ENCODE data around the gene KRT6B.

Gene KRT6B

DNA sequence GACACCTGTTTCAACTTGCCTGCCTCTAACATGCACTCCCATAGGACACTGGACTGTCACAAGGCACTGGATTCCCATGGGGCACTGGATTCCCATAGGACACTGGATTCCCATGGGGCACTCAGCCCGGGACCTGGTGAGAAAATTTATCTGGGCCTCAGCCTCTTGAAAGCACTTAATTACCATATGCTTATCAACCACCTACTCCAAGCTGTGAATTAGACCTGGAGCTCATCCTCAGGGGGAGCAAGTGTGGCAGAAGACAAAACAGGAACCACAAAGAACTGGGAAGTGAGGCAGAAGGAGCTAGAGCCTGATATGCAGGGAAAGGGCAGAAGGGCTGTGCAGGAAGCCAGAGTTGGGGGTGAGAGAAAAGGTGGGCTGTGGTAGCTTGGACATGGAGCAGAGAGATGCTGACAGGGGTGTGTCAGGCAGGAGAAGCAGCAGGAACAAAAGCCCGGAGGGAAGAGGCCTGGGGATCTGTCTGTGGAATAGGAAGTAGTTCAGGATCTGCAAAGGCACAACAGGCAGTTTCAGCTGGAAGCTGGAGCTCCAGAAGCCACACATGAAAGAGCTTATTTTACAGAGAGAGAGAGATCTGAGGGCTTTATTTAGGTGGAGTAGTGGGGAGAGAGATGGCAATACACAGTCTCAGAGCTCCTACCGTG, 48.9 kb downstream of the KRT6B start:
- H3K4me3 Mint-ChIP-seq, result no peak overlapping the region
- H3K27me3 Mint-ChIP-seq (ENCODE audit: low read depth, poor library complexity), result peaks cover 6% of the 10 kb centered on the region
- TF ChIP-seq, protein P1, sequence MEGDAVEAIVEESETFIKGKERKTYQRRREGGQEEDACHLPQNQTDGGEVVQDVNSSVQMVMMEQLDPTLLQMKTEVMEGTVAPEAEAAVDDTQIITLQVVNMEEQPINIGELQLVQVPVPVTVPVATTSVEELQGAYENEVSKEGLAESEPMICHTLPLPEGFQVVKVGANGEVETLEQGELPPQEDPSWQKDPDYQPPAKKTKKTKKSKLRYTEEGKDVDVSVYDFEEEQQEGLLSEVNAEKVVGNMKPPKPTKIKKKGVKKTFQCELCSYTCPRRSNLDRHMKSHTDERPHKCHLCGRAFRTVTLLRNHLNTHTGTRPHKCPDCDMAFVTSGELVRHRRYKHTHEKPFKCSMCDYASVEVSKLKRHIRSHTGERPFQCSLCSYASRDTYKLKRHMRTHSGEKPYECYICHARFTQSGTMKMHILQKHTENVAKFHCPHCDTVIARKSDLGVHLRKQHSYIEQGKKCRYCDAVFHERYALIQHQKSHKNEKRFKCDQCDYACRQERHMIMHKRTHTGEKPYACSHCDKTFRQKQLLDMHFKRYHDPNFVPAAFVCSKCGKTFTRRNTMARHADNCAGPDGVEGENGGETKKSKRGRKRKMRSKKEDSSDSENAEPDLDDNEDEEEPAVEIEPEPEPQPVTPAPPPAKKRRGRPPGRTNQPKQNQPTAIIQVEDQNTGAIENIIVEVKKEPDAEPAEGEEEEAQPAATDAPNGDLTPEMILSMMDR (IDR thresholded peaks at IDR 0.05), result no peak
- no peak for DNase-seq
- no peak overlapping the region for H3K27ac Mint-ChIP-seq
- no peaks in the 10 kb centered on the region for H3K4me1 Mint-ChIP-seq
- H3K36me3 Mint-ChIP-seq (ENCODE audit: low read depth), result no peaks in the 10 kb centered on the region
- peaks cover 3% of the 10 kb centered on the region for H3K9me3 Mint-ChIP-seq

DNA sequence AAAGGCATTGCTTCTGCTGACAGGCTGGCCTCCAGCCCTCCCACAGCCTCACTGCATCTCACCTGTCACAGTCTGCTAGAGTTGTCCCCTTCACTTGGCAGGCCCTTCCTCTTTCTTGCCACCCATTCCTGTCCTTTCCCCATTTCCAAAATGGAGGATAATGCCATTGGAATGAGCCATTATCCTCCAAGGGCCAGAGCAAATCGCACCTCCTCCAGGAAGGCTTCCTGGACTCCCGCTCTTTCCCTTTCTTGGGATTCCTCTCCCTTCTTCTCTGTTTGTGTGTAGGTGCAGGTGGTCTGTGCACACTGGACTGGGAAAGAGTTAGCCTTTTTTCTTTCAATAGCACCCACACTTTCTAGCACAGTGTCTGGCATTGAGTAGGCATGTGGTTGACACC, 49.6 kb downstream of the KRT6B start:
- TF ChIP-seq, protein P1 (IDR thresholded peaks at IDR 0.05), result no peak
- Mint-ChIP-seq H3K4me1 (no peaks in the 10 kb centered on the region), H3K9me3 (no peaks in the 10 kb centered on the region), H3K36me3 (ENCODE audit: low read depth) (no peaks in the 10 kb centered on the region), H3K27ac (no peak overlapping the region), H3K27me3 (ENCODE audit: low read depth, poor library complexity) (peaks cover 6% of the 10 kb centered on the region), H3K4me3 (no peak overlapping the region)
- DNase-seq, result no peak

DNA sequence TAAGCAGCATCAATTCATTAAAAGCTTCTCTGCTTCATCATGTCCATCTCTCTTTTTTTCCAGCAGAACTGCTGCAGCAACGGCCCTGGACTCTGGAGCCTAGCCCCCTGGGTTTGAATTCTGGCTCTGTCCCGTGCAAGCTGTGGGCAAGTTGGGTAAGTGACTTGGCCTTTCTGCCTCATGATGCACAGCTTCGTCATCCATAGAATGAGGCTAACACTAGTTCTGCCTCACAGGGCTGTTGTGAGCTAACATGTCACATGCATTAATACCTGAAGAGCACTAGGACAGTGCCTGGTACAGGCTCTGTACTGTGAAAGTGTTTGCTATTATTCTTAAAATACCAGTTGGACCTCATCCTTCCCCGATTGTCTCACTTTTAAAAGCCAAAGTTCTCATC, 50.0 kb downstream of the KRT6B start:
- Mint-ChIP-seq H3K4me3 (no peak overlapping the region), H3K27ac (no peak overlapping the region), H3K36me3 (ENCODE audit: low read depth) (no peaks in the 10 kb centered on the region), H3K9me3 (no peaks in the 10 kb centered on the region), H3K4me1 (no peaks in the 10 kb centered on the region), H3K27me3 (ENCODE audit: low read depth, poor library complexity) (peaks cover 6% of the 10 kb centered on the region)
- TF ChIP-seq, protein P1 (IDR thresholded peaks at IDR 0.05), result no peak
- no peak for DNase-seq

DNA sequence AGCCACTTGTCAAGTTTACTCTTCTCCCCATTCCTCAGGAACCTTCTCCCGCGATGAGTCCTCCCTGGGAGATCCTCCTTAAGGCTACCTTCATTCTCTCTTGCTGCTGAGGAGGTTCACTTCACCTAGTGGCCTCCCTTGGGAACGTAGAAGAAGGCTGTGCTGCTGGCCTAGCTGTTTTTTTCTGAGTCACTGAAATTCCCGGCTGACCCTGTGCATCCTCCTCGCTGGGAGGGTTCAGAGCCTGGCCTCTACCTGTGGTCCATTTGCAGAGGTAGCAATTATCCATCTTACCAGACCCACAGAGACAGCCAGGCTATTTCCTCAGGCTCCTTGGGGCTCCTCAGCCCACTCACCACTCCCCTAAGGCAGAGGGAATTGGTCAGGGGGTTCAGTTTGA, 50.4 kb downstream of the KRT6B start:
- Mint-ChIP-seq H3K36me3 (ENCODE audit: low read depth) (no peaks in the 10 kb centered on the region), H3K9me3 (no peaks in the 10 kb centered on the region), H3K4me3 (no peak overlapping the region), H3K27me3 (ENCODE audit: low read depth, poor library complexity) (peaks cover 6% of the 10 kb centered on the region), H3K27ac (no peak overlapping the region), H3K4me1 (no peaks in the 10 kb centered on the region)
- no peak for DNase-seq
- TF ChIP-seq, protein P1 (IDR thresholded peaks at IDR 0.05), result no peak

DNA sequence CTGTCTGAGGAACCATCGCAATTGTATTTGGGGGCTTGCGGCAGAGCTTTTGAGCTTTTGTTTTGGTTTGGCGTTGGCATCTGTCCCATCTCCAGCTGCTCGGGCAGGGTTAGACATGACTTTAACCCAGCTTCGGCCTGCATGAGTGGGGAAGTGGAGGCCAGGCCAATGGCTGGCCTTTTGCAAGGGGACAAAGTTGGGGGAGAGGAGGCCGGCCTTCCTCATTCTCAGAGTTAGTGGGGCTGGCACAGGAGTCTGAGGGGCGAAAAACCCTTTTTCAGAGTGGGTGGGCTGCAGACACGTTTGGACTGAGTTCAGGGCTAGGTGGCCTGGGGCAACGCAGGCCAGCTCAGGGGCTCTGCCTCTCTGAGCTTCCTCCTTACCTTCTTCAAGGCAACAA, 51.0 kb downstream of the KRT6B start:
- DNase-seq, result no peak
- H3K27ac Mint-ChIP-seq, result peak overlapping the region; percentile 44
- TF ChIP-seq, protein P1 (IDR thresholded peaks at IDR 0.05), result no peak
- no peaks in the 10 kb centered on the region for H3K9me3 Mint-ChIP-seq
- no peaks in the 10 kb centered on the region for H3K4me1 Mint-ChIP-seq
- no peak overlapping the region for H3K4me3 Mint-ChIP-seq
- H3K36me3 Mint-ChIP-seq (ENCODE audit: low read depth), result no peaks in the 10 kb centered on the region
- peaks cover 6% of the 10 kb centered on the region for H3K27me3 Mint-ChIP-seq (ENCODE audit: low read depth, poor library complexity)

DNA sequence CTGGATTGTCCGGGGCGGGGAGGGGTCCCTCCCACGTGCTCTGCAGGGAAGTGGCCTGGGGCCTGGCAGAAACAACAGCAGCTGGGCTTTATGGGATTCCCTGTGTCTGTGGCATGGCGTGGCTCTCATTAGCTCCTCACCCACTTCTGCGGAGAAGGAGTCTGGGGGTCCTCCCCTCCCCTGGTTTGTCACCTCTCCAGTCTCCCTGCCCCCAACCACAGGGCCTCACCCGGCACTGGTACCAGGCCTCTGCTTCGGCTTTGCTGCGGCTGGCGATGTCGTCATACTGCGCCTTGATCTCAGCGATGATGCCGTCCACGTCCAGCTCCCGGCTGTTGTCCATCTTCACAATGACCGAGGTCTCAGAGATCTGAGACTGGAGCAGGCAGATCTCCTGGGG, 52.2 kb downstream of the KRT6B start:
- Mint-ChIP-seq H3K27me3 (ENCODE audit: low read depth, poor library complexity) (peaks cover 9% of the 10 kb centered on the region), H3K9me3 (no peaks in the 10 kb centered on the region)
- DNase-seq, result no peak

More for the DNA sequence above, 52.2 kb downstream of the KRT6B start:
- Mint-ChIP-seq H3K36me3 (ENCODE audit: low read depth) (no peaks in the 10 kb centered on the region), H3K27ac (no peak overlapping the region), H3K4me3 (no peak overlapping the region), H3K4me1 (no peaks in the 10 kb centered on the region)
- TF ChIP-seq, protein P1 (IDR thresholded peaks at IDR 0.05), result no peak

Measured in nephron progenitor cell (in vitro differentiated cells).